ENCODE results near the gene REN. TPM values are rescaled to one million over a fixed set of nuclear protein-coding genes. Genes with fewer than 3 reads are reported as not detected.

REN gene
- total RNA-seq, 1 donor from 2014 or later = not detected

- no peak for DNase-seq (ENCODE audit: extremely low spot score, unreplicated experiment)
- no peaks in the 10 kb centered on the region for H3K27me3 Mint-ChIP-seq (ENCODE audit: unreplicated experiment)
- no peaks in the 10 kb centered on the region for H3K9me3 Mint-ChIP-seq (ENCODE audit: unreplicated experiment)
- H3K36me3 Mint-ChIP-seq (ENCODE audit: unreplicated experiment) = no peaks in the 10 kb centered on the region
- H3K4me3 Mint-ChIP-seq (ENCODE audit: unreplicated experiment) = peak overlapping the region; percentile 67
- no peak for TF ChIP-seq CTCF (IDR thresholded peaks at IDR 0.05)
- peaks cover 15% of the 10 kb centered on the region for H3K4me1 Mint-ChIP-seq (ENCODE audit: unreplicated experiment)
- H3K27ac Mint-ChIP-seq (ENCODE audit: unreplicated experiment) = peak overlapping the region; percentile 44
These were observed 16.2 kb downstream of the REN start for GRCh38 chr1:204149635-204150565.

GRCh38 chr1:204149107-204149506 is 17.0 kb downstream of the REN start:
- H3K4me1 Mint-ChIP-seq (ENCODE audit: unreplicated experiment) = peaks cover 15% of the 10 kb centered on the region
- H3K36me3 Mint-ChIP-seq (ENCODE audit: unreplicated experiment) = no peaks in the 10 kb centered on the region
- TF ChIP-seq CTCF (IDR thresholded peaks at IDR 0.05) = no peak

GRCh38 chr1:204147406-204148383 is 18.4 kb downstream of the REN start:
- Mint-ChIP-seq H3K27me3 (ENCODE audit: unreplicated experiment) (no peaks in the 10 kb centered on the region), H3K4me1 (ENCODE audit: unreplicated experiment) (peaks cover 15% of the 10 kb centered on the region), H3K4me3 (ENCODE audit: unreplicated experiment) (no peak overlapping the region), H3K9me3 (ENCODE audit: unreplicated experiment) (no peaks in the 10 kb centered on the region), H3K36me3 (ENCODE audit: unreplicated experiment) (no peaks in the 10 kb centered on the region), H3K27ac (ENCODE audit: unreplicated experiment) (no peak overlapping the region)
- TF ChIP-seq CTCF (IDR thresholded peaks at IDR 0.05) = no peak
- no peak for DNase-seq (ENCODE audit: extremely low spot score, unreplicated experiment)

More at GRCh38 chr1:204149107-204149506, 17.0 kb downstream of the REN start:
- Mint-ChIP-seq H3K27ac (ENCODE audit: unreplicated experiment) (no peak overlapping the region), H3K27me3 (ENCODE audit: unreplicated experiment) (no peaks in the 10 kb centered on the region), H3K9me3 (ENCODE audit: unreplicated experiment) (no peaks in the 10 kb centered on the region), H3K4me3 (ENCODE audit: unreplicated experiment) (no peak overlapping the region)
- DNase-seq (ENCODE audit: extremely low spot score, unreplicated experiment) = no peak

GRCh38 chr1:204146965-204147364 is 19.2 kb downstream of the REN start:
- no peak overlapping the region for H3K4me3 Mint-ChIP-seq (ENCODE audit: unreplicated experiment)
- H3K27me3 Mint-ChIP-seq (ENCODE audit: unreplicated experiment) = no peaks in the 10 kb centered on the region
- DNase-seq (ENCODE audit: extremely low spot score, unreplicated experiment) = no peak
- TF ChIP-seq CTCF (IDR thresholded peaks at IDR 0.05) = no peak
- H3K36me3 Mint-ChIP-seq (ENCODE audit: unreplicated experiment) = no peaks in the 10 kb centered on the region
- no peaks in the 10 kb centered on the region for H3K9me3 Mint-ChIP-seq (ENCODE audit: unreplicated experiment)
- H3K27ac Mint-ChIP-seq (ENCODE audit: unreplicated experiment) = no peak overlapping the region
- H3K4me1 Mint-ChIP-seq (ENCODE audit: unreplicated experiment) = peaks cover 15% of the 10 kb centered on the region
